Fibroblast of skin of right biceps (primary cell): ENCODE measurements around the gene TOR4A.

Source experiments
- DNase-seq: peaks from one replicate; pipeline ENCODE4 v3.0.0-alpha.2; 2013

Gene TOR4A

DNA sequence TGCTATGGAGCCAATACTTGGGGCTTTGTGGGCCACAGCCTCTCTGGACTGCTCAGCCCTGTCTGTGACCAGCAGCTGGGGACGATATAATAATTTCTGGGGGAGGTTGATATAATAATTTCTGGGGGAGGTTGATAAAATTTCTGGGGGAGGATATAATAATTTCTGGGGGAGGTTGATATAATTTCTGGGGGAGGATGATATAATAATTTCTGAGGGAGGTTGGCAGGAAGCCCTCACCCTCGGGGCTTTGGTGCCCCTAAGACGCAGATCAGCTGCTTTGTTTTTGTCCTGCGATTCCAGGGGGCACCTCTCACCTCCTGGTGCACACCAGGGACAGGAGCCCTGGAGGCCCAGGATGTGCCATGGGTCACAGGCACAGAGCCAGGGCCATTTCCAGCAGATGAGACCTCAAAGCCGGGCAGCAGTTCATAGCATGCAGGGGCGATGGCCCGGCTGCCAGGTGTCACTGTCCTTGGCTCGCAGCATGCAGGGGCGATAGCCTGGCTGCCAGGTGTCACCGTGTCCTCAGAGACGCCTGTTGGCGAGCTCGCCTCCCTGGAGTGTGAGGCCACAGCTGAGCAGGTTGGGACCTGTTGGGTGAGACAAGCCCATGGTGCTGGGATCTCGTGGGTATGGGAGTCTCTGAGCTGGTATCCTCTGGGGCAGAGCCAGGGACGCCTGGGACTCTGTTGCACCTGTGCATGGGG is 3.8 kb upstream of the TOR4A start:
- no peak for DNase-seq

DNA sequence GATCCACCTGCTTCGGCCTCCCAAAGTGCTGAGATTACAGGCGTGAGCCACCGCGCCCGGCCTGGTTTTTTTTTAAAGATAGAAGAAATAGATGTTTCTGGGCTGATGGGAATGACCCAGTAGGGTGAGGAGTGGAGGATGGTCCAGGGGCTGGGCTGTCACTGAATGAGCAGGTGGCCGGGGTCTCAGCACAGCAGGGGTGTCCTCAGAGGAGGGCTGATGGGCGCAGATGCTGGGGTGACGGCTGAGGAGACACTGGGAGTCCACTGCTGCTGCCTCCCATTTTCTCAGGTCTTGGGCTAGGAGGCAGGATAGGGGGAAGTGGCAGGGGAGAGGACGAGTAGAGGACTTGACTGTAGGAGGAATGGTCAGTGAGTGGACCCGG is 2.3 kb upstream of the TOR4A start:
- no peak for DNase-seq

DNA sequence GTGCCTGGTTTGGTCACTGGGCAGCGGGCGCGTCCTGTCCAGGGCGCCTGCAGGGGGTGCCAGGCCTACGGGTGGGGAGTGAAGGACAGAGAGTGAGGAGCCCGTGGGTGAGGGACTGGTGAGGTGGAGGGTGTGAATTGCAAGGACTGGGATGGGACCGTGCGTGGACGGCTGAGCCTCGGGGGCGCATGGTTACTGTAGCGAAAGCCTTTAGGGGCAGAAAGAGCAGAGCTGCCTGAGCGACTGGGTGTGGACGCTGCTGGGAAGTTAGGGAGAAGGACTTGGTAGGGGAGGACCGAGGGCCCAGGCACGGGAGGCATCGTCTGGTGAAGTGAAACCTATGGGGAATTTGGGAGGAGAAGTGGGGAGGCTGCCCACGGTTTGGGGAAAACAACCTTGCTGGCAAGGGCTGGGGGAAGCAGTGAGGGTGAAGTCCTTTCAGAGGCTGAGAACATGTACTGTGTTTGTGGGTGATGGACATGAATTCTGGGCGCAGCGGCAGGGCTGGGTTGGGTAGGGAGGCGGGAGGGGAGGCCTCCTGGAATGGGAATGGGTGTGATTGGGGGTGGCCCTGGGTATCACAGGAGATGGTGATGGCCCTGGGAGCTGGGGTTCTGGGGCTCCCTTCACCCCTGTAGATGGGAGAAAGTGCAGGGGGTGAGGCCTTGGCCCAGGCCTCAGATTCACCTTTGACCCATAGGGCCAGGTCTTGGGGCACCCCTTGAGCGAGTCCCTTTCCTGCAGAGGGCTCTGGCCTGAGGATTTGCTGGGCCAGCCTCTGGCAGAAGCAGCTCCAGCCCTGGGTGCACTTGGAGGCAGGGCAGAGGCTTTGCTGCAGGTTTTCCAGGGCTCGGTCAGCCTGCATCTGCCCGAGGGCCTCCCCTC is 1.7 kb upstream of the TOR4A start:
- no peak for DNase-seq

DNA sequence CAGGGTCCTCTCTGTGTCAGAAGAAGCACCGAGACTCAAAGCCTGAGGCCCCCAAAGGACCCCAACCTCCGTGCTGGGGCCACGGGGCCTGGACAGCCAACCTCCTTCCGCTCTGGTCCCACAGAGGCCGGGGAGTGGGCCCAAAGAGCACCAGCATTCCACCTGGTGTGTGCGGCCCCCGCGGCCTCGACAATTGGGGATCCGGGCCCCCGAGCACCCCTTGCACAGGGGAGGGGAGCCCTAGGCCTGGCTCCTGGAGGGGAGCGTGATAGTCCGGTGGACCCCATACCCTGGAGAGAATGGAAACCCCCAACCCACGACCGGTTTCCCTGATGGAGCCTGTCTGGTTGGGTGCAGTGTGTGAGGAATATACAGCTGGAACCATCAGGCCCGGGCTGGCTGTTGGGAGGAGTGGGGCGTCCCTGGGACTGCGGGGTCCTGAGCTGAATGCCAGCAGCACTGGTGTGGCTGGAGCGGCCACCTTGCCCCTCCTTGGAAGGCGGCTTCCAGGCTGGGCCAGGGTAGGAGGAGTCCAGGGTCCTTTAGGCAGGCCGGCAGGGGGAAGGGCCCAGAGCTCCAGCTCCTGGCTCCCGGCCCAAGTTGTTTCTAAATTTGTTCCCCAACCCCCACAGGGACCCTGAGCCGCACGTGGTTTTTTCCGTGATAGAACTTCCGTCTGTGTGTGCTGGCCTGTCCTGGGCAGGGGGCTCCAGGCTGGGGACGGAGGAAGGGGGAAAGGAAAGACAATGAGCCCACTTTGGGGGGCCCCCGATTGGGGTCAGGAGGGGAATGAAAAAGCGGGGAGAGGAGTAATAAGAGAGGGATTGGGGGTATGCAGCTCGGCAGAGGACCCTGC is 825 bp upstream of the TOR4A start:
- peak; percentile 66 for DNase-seq

DNA sequence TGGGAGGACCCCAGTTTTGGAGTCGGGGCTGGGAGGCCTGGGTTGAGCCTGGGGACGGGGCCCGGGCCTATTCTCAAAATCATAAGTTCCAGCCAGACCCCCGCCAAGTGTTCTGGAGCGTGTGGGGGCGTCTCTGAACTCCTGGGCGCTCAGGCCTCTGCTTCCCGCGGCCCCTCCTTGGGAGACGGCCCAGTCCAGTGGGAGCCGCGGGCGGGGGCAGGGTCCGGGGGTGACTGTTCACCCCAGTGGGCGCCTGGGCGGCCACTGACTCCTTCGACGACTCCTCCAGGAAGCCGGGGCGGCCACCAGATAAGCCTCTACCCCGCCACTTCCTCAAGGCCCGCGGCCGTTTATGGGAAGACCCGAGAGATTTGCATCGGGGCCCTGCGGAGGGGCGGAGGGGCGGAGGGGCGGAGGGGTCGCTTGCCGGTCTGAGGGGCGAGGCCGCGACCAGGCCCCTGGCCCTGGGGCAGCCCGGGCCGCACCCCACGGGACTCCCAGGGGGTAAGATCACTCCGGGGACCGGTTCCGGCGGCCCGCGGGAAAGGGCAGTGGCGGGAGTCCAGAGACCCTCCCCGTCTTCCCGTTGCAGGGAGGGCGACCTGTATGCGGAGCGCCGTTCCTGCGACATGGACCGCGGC is 655 bp downstream of the TOR4A start:
- no peak for DNase-seq

DNA sequence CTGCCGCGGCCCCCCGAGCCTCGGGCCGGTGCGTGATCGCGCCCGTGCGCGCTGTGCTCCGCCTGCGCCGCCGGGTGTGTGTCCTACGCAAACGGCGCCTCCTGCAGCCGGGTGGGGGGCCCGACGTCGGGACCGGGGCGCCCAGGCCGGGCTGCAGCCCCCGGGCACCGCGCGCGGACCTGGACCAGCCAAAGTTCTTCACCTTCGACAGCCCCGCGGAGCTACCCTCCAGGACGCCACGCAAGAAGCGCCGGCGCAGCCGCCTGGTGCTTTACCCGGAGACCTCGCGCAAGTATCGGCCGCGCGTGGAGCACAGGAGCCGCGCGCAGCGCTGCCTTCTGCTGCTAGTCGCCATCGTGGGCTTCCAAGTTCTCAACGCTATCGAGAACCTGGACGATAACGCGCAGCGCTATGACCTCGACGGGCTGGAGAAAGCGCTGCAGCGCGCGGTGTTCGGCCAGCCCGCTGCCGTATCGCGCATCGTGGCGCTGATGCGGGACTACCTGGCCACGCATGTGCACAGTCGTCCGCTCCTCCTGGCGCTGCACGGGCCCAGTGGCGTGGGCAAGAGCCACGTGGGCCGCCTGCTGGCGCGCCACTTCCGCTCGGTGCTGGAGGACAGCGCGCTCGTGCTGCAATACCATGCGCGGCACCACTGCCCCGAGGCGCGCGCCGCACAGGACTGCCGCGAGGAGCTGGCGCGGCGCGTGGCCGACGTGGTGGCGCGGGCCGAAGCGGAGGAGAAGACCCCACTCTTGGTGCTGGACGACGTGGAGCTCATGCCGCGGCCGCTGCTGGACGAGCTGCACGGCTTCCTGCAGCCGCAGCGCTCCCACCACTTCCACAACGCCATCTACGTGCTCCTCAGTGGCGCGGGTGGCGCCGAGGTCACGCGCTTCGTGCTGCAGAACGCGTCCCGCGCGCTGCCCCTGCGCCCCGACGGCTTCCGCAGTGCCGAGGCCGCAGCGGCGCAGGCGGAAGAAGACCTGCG is 1.5 kb downstream of the TOR4A start:
- no peak for DNase-seq

DNA sequence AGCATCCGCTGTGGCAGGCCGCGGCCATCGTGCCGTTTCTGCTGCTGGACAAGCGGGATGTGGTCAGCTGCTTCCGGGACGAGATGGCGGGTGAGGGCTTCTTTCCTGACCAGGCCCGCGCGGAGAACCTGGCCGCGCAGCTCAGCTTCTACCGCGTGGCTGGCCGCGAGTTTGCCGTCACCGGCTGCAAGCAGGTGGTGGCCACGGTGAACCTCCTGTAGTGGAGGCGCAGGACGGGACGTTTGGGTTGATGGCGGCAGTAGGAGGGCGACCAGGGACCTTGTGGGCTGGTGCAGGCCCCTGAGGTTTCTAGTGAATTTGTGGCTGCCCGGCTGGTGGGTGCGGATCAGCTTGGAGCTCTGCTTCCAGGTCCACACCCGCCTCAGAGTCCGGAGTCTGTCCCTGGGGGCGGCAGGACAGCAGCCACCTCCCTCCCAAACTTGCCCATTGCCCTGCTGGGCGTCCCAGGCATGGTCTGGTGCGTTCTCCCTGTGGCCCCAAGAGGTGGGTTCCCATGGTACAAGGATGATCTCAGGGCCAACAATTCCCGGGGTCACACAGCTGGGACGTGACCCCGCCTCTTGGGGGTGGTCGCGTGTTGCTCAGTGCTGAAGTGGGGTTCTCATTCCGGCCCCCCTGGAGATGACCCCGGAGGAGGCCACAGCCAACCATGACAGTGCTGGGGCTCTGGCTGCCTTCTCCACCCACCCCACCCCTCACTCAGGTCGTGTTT is 2.4 kb downstream of the TOR4A start:
- DNase-seq = no peak

DNA sequence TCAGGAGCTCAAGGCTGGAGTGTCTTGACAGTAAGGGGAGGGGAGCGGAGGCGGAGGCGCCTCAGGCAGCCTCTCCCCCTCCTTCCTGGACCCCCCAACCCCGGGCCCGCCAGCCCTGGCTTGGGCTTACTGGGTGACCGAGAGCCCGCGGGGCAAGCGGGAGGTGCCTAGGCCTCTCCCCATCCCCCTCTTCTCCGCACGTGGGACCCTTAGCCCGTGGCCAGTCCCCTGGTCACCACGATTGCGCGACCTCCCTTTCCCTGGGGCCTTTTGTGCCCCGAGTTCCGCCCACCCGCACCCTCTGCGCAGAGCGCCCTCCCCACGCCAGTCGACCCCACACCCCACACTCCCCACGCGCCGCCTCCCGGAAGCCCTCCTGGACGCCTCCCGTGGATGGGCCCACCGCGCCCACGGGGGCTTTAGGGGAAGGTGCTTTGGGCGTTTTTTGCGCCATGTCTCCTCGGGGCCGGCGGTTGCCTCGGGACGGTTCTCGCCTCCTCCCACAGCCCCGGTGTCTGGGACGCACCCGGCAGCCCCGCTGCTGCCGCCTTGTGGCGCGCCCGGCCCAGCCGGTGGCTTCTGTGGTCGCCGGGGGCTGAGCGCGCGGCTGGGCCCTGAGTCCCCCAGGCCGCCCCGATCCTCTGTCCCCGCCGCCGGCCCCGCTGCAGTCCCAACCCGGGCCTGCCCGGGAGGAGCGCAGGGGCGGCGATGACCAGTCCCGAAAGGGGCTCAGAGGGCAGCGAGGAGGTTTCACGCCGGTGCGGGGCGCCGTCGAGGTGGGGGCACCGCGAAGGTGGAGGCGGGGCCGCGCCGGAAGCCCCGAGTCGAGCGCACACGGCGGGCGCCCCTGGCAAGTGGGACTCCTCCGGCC is 3.2 kb downstream of the TOR4A start:
- peak; percentile 23 for DNase-seq

DNA sequence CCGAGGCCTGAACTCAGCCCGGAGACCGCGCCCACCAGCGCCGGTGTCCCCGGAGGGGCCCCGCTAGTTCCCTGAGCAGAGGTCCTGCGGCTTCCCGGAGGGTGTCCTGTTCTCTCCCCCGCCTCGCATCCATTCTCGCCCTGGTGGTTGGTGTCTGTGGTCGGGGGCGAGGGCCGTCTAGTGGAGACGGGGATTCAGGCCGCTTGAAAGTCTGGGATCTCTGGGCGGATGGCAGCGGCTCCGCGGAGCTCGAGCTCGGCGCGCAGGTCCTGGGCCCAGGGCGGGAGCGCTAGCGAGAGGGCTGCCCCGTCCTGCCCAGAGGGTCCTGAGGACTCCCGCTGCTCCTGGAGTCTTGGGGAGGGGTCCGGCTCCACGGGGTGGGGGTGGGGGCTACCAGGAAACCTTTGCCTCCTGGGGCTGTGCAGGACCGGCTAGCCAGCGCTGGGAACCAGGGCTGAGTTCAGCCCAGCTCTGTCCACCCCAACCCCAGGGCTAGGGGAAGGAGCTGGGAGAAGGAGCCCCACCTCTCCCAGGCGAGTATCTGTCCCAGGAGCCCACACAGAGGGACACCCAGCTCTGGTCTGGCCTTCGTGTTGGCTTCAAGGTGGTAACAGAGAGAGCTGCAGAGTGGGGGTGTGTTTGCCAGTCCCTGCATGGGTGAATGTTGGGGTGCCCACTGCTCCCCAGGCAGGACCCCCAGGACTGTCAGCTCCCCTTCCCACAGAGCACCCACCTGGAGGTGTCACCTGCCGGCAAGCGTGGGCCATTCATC is 4.0 kb downstream of the TOR4A start:
- DNase-seq = no peak

DNA sequence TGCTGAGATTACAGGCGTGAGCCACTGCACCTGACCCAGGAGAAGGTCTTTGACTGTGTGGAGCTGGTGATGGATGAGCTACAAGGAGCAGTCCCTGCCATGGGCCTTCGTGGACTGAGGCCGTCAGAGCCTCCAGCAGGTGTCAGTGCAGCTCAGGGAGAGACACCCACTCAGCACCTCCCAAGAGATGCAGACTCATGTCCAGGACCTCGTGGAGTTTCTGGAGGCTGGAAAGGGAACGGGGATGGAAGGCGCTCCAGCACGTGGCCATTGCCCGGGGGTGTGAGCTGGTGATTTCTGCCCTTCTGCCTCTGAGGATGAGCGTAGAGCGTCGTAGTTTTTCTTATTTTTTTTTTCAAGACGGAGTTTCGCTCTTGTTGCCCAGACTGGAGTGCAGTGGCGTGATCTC is 9.5 kb downstream of the TOR4A start:
- DNase-seq = no peak

DNA sequence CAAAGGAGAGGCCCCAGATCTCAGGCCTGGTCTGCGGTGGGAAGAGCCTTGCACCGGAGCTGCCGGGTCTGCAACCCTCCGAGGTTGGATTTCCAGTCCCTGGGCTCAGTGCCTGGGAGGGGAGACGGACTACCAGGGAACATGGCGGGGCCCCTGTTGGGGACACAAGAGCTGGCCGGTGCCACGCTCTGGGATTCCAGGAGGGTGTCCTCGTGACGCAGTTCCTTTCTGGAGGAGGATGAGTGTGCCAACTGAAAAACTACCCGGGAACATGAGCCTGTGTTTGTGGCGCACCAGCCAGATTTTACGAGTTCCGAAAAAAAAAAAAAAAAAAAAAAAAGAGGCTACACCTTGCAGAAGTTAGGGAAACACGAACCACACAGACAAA is 15.6 kb downstream of the TOR4A start:
- no peak for DNase-seq

DNA sequence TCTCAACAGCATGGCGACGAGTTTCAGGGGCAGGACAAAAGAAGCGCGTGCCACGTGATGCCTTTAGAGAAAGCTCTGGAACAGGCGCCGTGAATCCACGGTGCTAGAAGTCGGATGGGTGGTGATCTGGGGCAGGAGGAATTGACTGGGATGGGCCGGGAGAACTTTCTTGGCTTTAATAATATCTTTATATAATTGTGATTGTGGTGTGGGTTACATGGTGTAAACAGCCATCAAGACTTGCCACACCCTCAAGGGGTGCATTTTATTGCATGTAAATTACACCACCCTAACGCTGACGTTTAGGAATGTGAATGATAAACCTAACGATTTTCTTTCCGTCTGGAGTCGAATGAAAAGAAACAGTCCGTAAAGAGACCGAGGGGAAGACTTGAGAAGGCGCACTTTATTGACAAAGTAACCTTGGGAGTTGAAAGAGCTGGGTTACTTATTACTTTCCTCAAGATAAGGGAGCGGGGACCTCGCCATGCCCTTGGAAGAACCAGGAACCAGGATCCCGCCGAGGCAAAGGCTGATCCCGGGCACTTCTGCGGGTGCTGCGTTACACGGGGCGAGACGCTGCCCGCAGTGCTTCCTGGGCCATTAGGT is 16.1 kb downstream of the TOR4A start:
- no peak for DNase-seq

DNA sequence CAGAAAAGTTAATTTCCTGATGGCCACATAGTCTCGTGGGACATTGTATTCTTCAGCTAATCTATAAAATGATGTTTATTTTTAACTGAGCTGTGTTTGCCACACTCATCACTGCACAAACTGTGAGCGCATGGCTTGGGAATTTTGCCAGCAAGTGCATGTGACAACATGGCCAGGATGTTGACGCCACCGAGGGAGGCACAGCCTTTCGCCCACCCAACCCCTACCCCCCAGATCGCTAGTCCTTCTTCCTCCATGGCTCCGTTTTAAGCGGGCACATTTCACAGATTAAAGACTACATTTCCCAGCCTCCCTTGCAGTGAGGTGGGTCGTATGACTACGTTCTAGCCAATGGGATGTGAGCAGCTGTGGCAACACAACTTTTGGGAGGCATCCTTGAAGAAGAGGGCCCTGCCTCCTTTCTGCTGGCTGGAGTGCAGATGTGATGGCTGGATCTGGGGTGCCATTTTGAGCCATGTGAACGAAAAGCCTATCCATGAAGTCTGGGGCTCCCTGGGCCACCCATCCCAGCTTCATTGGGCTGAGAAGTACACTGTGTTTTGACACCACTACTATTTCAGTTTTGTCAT is 16.7 kb downstream of the TOR4A start:
- peak; percentile 47 for DNase-seq

DNA sequence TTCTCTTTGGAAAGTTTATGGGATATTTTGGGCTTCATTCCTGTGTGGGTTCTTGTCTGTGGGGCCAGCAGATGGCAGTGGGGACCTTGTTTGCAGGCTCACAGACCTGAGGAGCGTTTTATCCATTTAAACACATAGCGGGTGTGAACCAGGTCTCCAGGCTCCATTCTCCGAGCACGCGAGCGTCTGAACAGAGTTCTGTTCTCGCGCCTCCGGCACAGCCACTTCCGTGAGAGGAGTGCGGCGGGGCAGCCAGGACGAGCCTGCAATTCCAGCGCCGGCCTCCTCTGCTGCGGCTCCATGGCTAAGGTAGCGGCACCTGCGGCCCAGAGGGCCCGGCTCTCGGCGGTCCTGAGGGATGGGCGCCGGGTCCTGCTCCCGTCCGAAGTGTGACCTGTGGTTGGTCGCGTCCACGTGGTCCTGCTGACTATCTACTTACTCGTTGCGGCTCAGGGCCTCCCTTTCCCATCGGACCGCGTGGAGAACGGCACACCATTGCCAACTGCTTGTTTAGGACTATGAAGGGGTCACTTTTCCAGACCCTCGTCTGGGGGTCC is 17.2 kb downstream of the TOR4A start:
- peak; percentile 38 for DNase-seq

DNA sequence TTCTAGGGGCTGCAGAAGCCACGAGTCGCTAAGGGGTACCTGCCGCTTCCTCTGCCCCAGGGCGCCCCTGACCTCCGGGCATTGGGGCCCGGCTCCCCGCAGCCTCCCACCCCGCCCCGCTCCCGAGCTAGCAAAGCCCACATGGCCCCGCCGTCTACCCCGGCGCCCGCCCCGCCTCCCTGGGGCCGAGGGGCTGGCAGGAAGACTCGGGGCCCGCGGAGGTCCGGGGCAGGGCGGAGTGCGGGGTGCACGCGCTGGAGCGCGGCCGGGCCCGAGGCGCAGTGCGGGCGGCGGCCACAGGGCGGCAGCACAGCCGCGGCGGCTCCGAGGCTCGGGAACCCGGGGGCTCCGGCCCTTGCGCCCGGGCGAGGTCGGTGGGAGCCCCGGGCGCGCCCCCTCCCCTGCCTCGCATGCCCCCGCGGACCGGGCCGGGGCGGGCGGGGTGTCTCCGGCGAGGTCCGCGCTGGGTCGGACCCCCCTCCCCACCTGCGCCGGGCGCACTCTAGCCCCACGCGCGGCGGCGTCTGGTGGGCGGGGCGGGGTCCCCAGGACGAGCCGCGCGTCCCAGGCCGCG is 17.8 kb downstream of the TOR4A start:
- no peak for DNase-seq

DNA sequence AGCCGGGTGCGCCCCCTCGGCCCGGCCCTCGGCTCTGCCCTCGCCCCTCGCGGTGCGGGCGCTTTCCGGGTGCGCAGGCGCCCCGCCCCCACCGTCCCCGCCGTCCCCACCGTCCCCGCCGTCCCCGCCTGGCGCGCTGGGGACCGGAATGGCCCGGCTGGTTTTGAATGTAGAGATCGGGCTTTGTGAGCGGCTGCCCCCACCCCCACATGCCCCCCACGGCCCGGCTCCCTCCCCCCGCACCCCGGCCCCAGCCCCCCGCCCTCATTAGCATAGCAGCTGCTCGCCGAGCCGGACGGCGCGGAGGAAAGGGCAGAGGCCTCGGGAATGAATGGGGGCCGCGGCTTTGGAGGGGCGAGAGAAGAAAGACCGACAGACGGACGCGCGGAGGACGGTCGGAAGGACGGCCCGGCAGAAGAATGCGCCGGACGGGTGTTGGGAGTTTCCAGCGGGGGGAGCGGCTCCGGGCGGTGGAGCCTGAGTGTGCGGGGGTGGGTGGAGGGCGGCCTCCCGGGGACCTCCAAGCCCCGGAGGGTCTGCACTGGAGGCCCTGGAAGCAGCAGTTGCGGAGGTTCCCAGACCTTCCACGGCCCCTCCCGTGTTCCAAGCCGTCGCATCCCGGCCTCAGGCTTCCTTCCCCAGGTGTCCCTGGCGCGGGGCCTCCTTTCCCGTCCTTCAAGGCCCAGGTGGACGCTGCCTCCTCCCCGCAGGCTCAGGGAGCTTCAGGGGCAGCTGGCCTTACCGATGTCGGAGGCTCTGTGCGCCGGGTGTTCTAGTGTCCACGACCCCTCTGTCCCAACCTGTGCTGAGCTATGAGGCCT is 18.5 kb downstream of the TOR4A start:
- no peak for DNase-seq
